ENCODE results near the gene NXPE3. TPM values are rescaled to one million over a fixed set of nuclear protein-coding genes. Genes with fewer than 3 reads are reported as not detected.
"Not testable (repeated sequence)": the region's sequence is repeated elsewhere in the genome, so short reads cannot be mapped to it uniquely, and the experiment has no call there.

NXPE3 gene
- total RNA-seq, 1 donor from 2014 or later, result 24.7 TPM

GRCh38 chr3:101864926-101865325, 85.9 kb downstream of the NXPE3 start:
- intact Hi-C loops (cut with DNase I); DNase-seq (ENCODE audit: low spot score); ATAC-seq: not testable (repeated sequence)

GRCh38 chr3:101865751-101866509, 86.9 kb downstream of the NXPE3 start:
- no peak for ATAC-seq

GRCh38 chr3:101867511-101867910, 88.5 kb downstream of the NXPE3 start:
- no peak for ATAC-seq
- intact Hi-C loops (cut with DNase I), result no loop called here
- DNase-seq (ENCODE audit: low spot score), result no peak

More at GRCh38 chr3:101865751-101866509, 86.9 kb downstream of the NXPE3 start:
- intact Hi-C loops (cut with DNase I), result no loop called here
- no peak for DNase-seq (ENCODE audit: low spot score)

- no peak for DNase-seq (ENCODE audit: low spot score)
- intact Hi-C loops (cut with DNase I), result no loop called here
Measured at GRCh38 chr3:101867996-101868395, 89.0 kb downstream of the NXPE3 start.

GRCh38 chr3:101868534-101869464, 89.8 kb downstream of the NXPE3 start:
- intact Hi-C loops (cut with DNase I), result no loop called here
- peak; percentile 68 for DNase-seq (ENCODE audit: low spot score)
- ATAC-seq, result peak; percentile 91

More at GRCh38 chr3:101867996-101868395, 89.0 kb downstream of the NXPE3 start:
- no peak for ATAC-seq

- ATAC-seq, result no peak
- DNase-seq (ENCODE audit: low spot score), result no peak
- intact Hi-C loops (cut with DNase I), result no loop called here
Measured at GRCh38 chr3:101870138-101870537, 91.1 kb downstream of the NXPE3 start.

GRCh38 chr3:101873619-101874018, 94.6 kb downstream of the NXPE3 start:
- ATAC-seq, result no peak
- DNase-seq (ENCODE audit: low spot score), result no peak
- intact Hi-C loops (cut with DNase I), result no loop called here

GRCh38 chr3:101876142-101876541, 97.1 kb downstream of the NXPE3 start:
- no peak for DNase-seq (ENCODE audit: low spot score)
- no peak for ATAC-seq
- intact Hi-C loops (cut with DNase I), result no loop called here

Other genes starting within 250 kb of the NXPE3 start
- gene TRMT10C, start 217.3 kb upstream of the NXPE3 start, total RNA-seq, result 15.0 TPM
- gene PCNP, start 205.0 kb upstream of the NXPE3 start, total RNA-seq, result 177 TPM
- gene ZBTB11, start 102.1 kb upstream of the NXPE3 start, total RNA-seq, result 23.2 TPM
- gene RPL24, start 92.5 kb upstream of the NXPE3 start, total RNA-seq, result 778 TPM
- 19.2 TPM for gene CEP97, start 54.6 kb upstream of the NXPE3 start, total RNA-seq
- 91.6 TPM for gene NFKBIZ, start 70.3 kb downstream of the NXPE3 start, total RNA-seq